K562 (cell line): Measurements from ENCODE around the gene TLN1. TPM values are rescaled to one million over a fixed set of nuclear protein-coding genes. Genes with fewer than 3 reads are reported as not detected.

Source experiments
- ATAC-seq: fragments of 200-7000 bp; cut with Tn5 transposase; 3 replicates; pipeline ENCODE4 v1.9.1; 2020; ENCODE audit warnings: moderate library complexity
- BruUV-seq: library from RNA; stranded (reverse); fragments of 400-500 nt; replicated peaks from 2 replicates; lab custom pipeline; 2021; lab: Mats Ljungman, UMichigan
- CTCF ChIA-PET: fragments of 300-600 bp; formaldehyde crosslinking; extraction: SDS; loops from one replicate; lab custom pipeline; 2021; ENCODE audit warnings: low intra/inter-chr PET ratio; lab: Yijun Ruan, JAX
- POLR2A ChIA-PET: fragments of 300-600, 350-650 bp; sonication (Branson Sonifier 250); formaldehyde crosslinking; extraction: SDS; loops from one replicate; lab custom pipeline; 2021; ENCODE audit warnings: antibody characterized with exemption, inconsistent platforms; lab: Yijun Ruan, JAX
- DNase-seq, 4 experiments: peaks; one replicate each; pipeline versions ENCODE4 v3.0.0 to v3.0.0-alpha.2; 2011 to 2018; ENCODE audit warnings: low spot score in 3 of 4, mixed read lengths in 3 of 4; ENCODE audit errors: extremely low read depth in 1 of 4
- FAIRE-seq: peaks from 2 replicates; lab custom pipeline; 2011; peaks lifted over from hg19 to GRCh38; lab: Jason Lieb, UNC
- H2AFZ ChIP-seq: 2 replicates; pipeline ENCODE4 v1.6.0; 2011; ENCODE audit warnings: low read depth, low read length, control low read depth, inconsistent platforms
- H3K27ac ChIP-seq: fragments of 200-600 bp; 3 replicates; pipeline ENCODE4 v1.8.0; 2011; ENCODE audit warnings: low read depth, mild to moderate bottlenecking, control low read depth, inconsistent platforms, low read length, moderate library complexity, mixed read lengths; ENCODE audit errors: extremely low read depth
- H3K27me3 ChIP-seq, 2 experiments: fragments of 300-600 bp in 1 of 2; 2 replicates in 1 of 2; 3 replicates in 1 of 2; pipeline versions ENCODE4 v1.6.0 to v1.8.0; 2011; ENCODE audit warnings: inconsistent platforms in 2 of 2, low read length in 2 of 2, mild to moderate bottlenecking in 1 of 2, mixed read lengths in 1 of 2, moderate library complexity in 1 of 2; ENCODE audit not compliant: control insufficient read depth in 2 of 2, insufficient read depth in 2 of 2
- H3K36me3 ChIP-seq: fragments of 300-600 bp; 3 replicates; pipeline ENCODE4 v1.8.0; 2011; ENCODE audit warnings: mild to moderate bottlenecking, low read length, inconsistent platforms; ENCODE audit not compliant: control insufficient read depth, insufficient read depth
- H3K4me1 ChIP-seq, 2 experiments: fragments of 200-600 bp in 1 of 2; replicated peaks in 1 of 2; 2 replicates in 1 of 2; 3 replicates in 1 of 2; pipeline versions ENCODE4 v1.5.1 to v1.8.0; 2011; ENCODE audit warnings: inconsistent platforms in 2 of 2, low read length in 2 of 2, mild to moderate bottlenecking in 1 of 2, mixed read lengths in 1 of 2, moderate library complexity in 1 of 2; ENCODE audit not compliant: control insufficient read depth in 2 of 2, insufficient read depth in 2 of 2
- H3K4me2 ChIP-seq: 2 replicates; pipeline ENCODE4 v1.6.1; 2011; ENCODE audit warnings: low read length, control low read depth, inconsistent platforms, mixed read lengths; ENCODE audit not compliant: insufficient read depth
- H3K4me3 ChIP-seq: fragments of 200-600 bp; sonication (generic), shearing (Covaris generic); 2 replicates; pipeline ENCODE4 v1.5.1; 2016; ENCODE audit warnings: control low read depth, inconsistent platforms
- H3K79me2 ChIP-seq: fragments of 200-600 bp; 3 replicates; pipeline ENCODE4 v1.8.0; 2011; ENCODE audit warnings: low read length, inconsistent platforms; ENCODE audit not compliant: control insufficient read depth, insufficient read depth
- H3K9ac ChIP-seq, 2 experiments: 2 replicates each; pipeline versions ENCODE4 v1.6.0 to v1.6.1; 2011; ENCODE audit warnings: low read depth in 2 of 2, low read length in 2 of 2, control low read depth in 1 of 2, inconsistent platforms in 1 of 2, mild to moderate bottlenecking in 1 of 2, mixed read lengths in 1 of 2; ENCODE audit not compliant: insufficient read depth in 1 of 2
- H3K9me1 ChIP-seq: one replicate; pipeline ENCODE4 v1.6.0; 2011; ENCODE audit warnings: inconsistent platforms, mild to moderate bottlenecking, low read length, moderate library complexity; ENCODE audit not compliant: control insufficient read depth, insufficient read depth
- H3K9me3 ChIP-seq: replicated peaks from 2 replicates; pipeline ENCODE4 v1.5.1; 2011; ENCODE audit warnings: low read depth, low read length, inconsistent platforms; ENCODE audit not compliant: control insufficient read depth, insufficient read depth
- H4K20me1 ChIP-seq: replicated peaks from 2 replicates; pipeline ENCODE4 v1.6.1; 2011; ENCODE audit warnings: low read length, inconsistent platforms, mixed read lengths; ENCODE audit not compliant: control insufficient read depth, insufficient read depth
- ARID2 ChIP-seq: fragments of 450-650 bp; IDR thresholded peaks from 2 replicates; pipeline ENCODE4 v1.6.1; 2017; ENCODE audit warnings: antibody characterized with exemption, mild to moderate bottlenecking
- CHAMP1 ChIP-seq: fragments of 450-650 bp; IDR thresholded peaks from 2 replicates; pipeline ENCODE4 v1.6.1; 2016; ENCODE audit warnings: mild to moderate bottlenecking
- CREM ChIP-seq: IDR thresholded peaks from 2 replicates; pipeline ENCODE4 v1.6.1; 2014; ENCODE audit warnings: antibody characterized with exemption, low read depth
- FOXA3 ChIP-seq, 2 experiments: fragments of 450-650 bp in 1 of 2; sonication (generic) in 1 of 2; formaldehyde crosslinking; IDR thresholded peaks in 1 of 2; conservative IDR thresholded peaks in 1 of 2; 2 replicates each; pipeline versions ENCODE4 v1.4.0 to v1.8.0; 2020 to 2022; ENCODE audit warnings: mild to moderate bottlenecking in 2 of 2, missing genetic modification reagents in 1 of 2
- GABPB1 ChIP-seq: sonication (generic); formaldehyde crosslinking; IDR thresholded peaks from 2 replicates; pipeline ENCODE4 v1.8.0; 2022; ENCODE audit warnings: mild to moderate bottlenecking, missing genetic modification reagents
- MAZ ChIP-seq, 2 experiments: fragments of 450-650 bp in 1 of 2; sonication (generic) in 1 of 2; formaldehyde crosslinking; IDR thresholded peaks in 1 of 2; conservative IDR thresholded peaks in 1 of 2; 2 replicates each; pipeline versions ENCODE4 v1.4.0 to v1.5.0; 2020; ENCODE audit warnings: mild to moderate bottlenecking in 1 of 2, missing genetic modification reagents in 1 of 2
- PHF8 ChIP-seq: fragments of 200-600 bp; sonication (generic); IDR thresholded peaks from 2 replicates; pipeline ENCODE4 v1.6.1; 2012; ENCODE audit warnings: mixed run types, mild to moderate bottlenecking, inconsistent platforms, low read length, moderate library complexity, borderline replicate concordance
- POLR2B ChIP-seq: fragments of 450-650 bp; IDR thresholded peaks from 2 replicates; pipeline ENCODE4 v1.6.1; 2018; ENCODE audit warnings: low read depth; ENCODE audit not compliant: partially characterized antibody
- RBFOX2 ChIP-seq: fragments of 200-400 bp; formaldehyde crosslinking; IDR thresholded peaks from 2 replicates; pipeline ENCODE4 v1.6.1; 2017; ENCODE audit warnings: low read depth, mild to moderate bottlenecking, low read length, moderate library complexity
- SMAD2 ChIP-seq: fragments of 150-350 bp; IDR thresholded peaks from 2 replicates; pipeline ENCODE4 v1.6.1; 2014; ENCODE audit warnings: low read depth, mild to moderate bottlenecking, low read length
- SMARCA4 ChIP-seq: fragments of 450-650 bp; IDR thresholded peaks from 2 replicates; pipeline ENCODE4 v1.6.1; 2016
- STAT5B ChIP-seq: fragments of 250-450 bp; sonication (Bioruptor Pico); IDR thresholded peaks from 2 replicates; pipeline ENCODE4 v1.8.0; 2021; ENCODE audit warnings: mild to moderate bottlenecking, inconsistent platforms
- TFAM ChIP-seq: fragments of 250-450 bp; sonication (Bioruptor Pico); conservative IDR thresholded peaks from 2 replicates; pipeline ENCODE4 v1.5.0; 2021; ENCODE audit warnings: mild to moderate bottlenecking, moderate library complexity
- ZBTB7A ChIP-seq: IDR thresholded peaks from 2 replicates; pipeline ENCODE4 v1.6.1; 2011; ENCODE audit warnings: low read depth, mild to moderate bottlenecking, low read length, moderate library complexity, borderline replicate concordance; ENCODE audit not compliant: control insufficient read depth
- ZNF3 ChIP-seq: fragments of 250-450 bp; sonication (Bioruptor Pico); IDR thresholded peaks from 2 replicates; pipeline ENCODE4 v1.5.0; 2021; ENCODE audit warnings: mild to moderate bottlenecking, moderate library complexity
- ZNF398 ChIP-seq: fragments of 250-450 bp; sonication (Bioruptor Pico); IDR thresholded peaks from 2 replicates; pipeline ENCODE4 v1.8.0; 2021; ENCODE audit warnings: moderate library complexity, mild to moderate bottlenecking, inconsistent platforms
- ZNF584 ChIP-seq: fragments of 200-800 bp; sonication (Bioruptor generic); IDR thresholded peaks from 2 replicates; pipeline ENCODE4 v1.6.1; 2016; ENCODE audit warnings: low read depth, mild to moderate bottlenecking, missing genetic modification characterization, missing compliant biosample characterization
- ZNF586 ChIP-seq: fragments of 450-650 bp; formaldehyde crosslinking; conservative IDR thresholded peaks from 2 replicates; pipeline ENCODE4 v1.4.0; 2020; ENCODE audit warnings: mild to moderate bottlenecking, moderate library complexity
- WGBS: fragments of 100-300 bp; shearing (Covaris generic); methylation state at CpG from one replicate; pipeline ENCODE4 v1.1.6; 2016; ENCODE audit warnings: low coverage, mixed read lengths; ENCODE audit not compliant: insufficient coverage; ENCODE audit errors: missing lambda C conversion rate; 5-methylcytosine and 5-hydroxymethylcytosine counted together
- in situ Hi-C: fragments of 300-500 bp; cut with MboI; formaldehyde crosslinking; loops from 4 replicates; pipeline ENCODE4 v1.15.0; 2018; ENCODE audit warnings: inconsistent platforms, mixed read lengths
- intact Hi-C: fragments of 100-400 bp; cut with micrococcal nuclease; formaldehyde crosslinking; loops from 2 replicates; pipeline ENCODE4 v1.14.2; 2022
- polyA plus RNA-seq, 8 experiments: library from polyadenylated mRNA; depleted of rRNA in 4 of 8; stranded (reverse) in 5 of 8; unstranded in 3 of 8; fragments of >200 nt; fragmentation: Nextera tagmentation in 2 of 8; fragmentation: Illumina TruSeq in 1 of 8; extraction: Ambion mirVana in 2 of 8; extraction: Trizol in 1 of 8; gene quantifications; 2 replicates each; pipeline versions ENCODE4 v1.2.1 to v1.2.3, GENCODE V29; 2011 to 2014; ENCODE audit warnings: inconsistent platforms in 1 of 8, missing spikeins in 1 of 8
- total RNA-seq, 7 experiments: library from RNA; depleted of rRNA in 6 of 7; stranded (reverse); fragments of >200 nt in 6 of 7; fragmentation: Illumina TruSeq in 2 of 7; extraction: Trizol in 2 of 7; gene quantifications; 2 replicates each; pipeline versions ENCODE4 v1.2.1 to v1.2.3, GENCODE V29; 2011 to 2021; ENCODE audit warnings: low replicate concordance in 1 of 7

The TLN1 gene
- total and polyA plus RNA-seq, 9 of the 15 experiments (the other 6 are each of a cell fraction or from before 2014, with no cell fraction given) = 3.6 to 240 (median 54.8) TPM

DNA sequence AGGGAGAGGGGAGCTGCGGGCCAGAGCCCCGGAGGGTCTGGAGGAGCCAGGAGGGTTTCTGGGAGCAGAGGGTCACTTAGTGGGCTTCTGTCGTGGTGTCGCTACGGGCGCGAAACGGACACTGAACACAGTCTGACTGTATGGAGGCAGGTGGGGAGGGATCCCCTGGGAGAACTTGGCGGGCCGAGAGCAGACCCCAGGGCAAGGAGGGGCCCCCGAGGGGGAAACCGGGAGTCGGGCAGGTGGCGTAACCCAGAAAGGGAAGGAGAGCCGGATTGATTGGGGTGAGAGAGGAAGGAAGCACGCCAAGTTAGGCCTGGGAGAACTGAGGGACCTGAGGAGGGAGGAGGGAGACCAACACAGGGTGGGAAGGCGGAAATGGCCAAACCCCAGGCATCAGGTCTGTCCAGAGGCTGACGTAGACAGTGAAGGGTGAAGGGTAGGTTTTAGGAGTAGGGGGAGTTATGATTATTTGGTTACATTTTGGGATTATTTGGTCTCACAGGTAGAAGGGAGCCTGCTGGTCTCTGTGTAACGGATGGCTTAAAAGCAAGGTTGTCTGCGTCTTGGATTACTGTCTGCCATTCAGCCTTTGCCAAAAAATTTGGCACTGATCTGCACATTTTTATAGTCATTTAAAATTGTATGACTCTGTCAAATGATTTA lies 25.4 kb upstream of the TLN1 start:
- ATAC-seq (peak; percentile 88), DNase-seq (peak in 3 of 4 experiments; percentile 23 to 68 (median 41)), FAIRE-seq (peak; percentile 73)
- Histone ChIP-seq H4K20me1 (no peaks in the 10 kb centered on the region), H3K9ac (peak overlapping the region; percentile 92 to 98), H3K9me3 (no peaks in the 10 kb centered on the region), H3K27me3 (no peaks in the 10 kb centered on the region), H3K4me3 (peak overlapping the region; percentile 89), H3K4me2 (peak overlapping the region; percentile 86), H3K79me2 (peaks cover 37% of the 10 kb centered on the region), H2AFZ (peak overlapping the region; percentile 91), H3K27ac (peak overlapping the region; percentile 91), H3K9me1 (no peaks in the 10 kb centered on the region), H3K36me3 (peaks cover 11% of the 10 kb centered on the region; the same call in 2 of the 3 replicates), H3K4me1 (peaks cover 4 to 9% of the 10 kb centered on the region in 2 experiments; a peak in 3 of 5 replicates)
- POLR2A ChIA-PET = interaction anchor here (1.1 kb wide), 1 partner anchor 18 kb away, joined by 4 read pairs; no protein-coding TSS in a partner anchor
- no TSS peak for BruUV-seq
- intact Hi-C loops = no loop called here
- 4% methylated on average over 9 of the region's 20 CpGs for WGBS
- in situ Hi-C loops = no loop called here
- CTCF ChIA-PET = no interaction called here
- no peak for TF ChIP-seq ZNF586 (CRISPR knock-in tag)
- TF ChIP-seq POLR2B = peak; percentile 65
- 0 out of 4 replicates have a peak, but pooled peaks of 1 of the 2 experiments have one; percentile 36 for TF ChIP-seq FOXA3 (CRISPR knock-in tag; conservative IDR thresholded peaks at IDR 0.05 in 1 of 2, IDR thresholded peaks at IDR 0.05 in 1 of 2)
- no peak for TF ChIP-seq GABPB1
- no peak for TF ChIP-seq ZNF584 (CRISPR knock-in tag)
- 0 out of 2 replicates have a peak, but pooled peaks have one; percentile 16 for TF ChIP-seq SMARCA4
- 0 out of 2 replicates have a peak, but pooled peaks have one; percentile 13 for TF ChIP-seq CREM
- no peak for TF ChIP-seq SMAD2
- peak; percentile 83 for TF ChIP-seq ZBTB7A
- TF ChIP-seq CHAMP1 = no peak
- TF ChIP-seq ZNF3 (CRISPR knock-in tag) = no peak
- no peak for TF ChIP-seq TFAM (CRISPR knock-in tag)
- TF ChIP-seq RBFOX2 = peak; percentile 76
- TF ChIP-seq PHF8 = peak; percentile 48; the same call in 1 of the 2 replicates
- no peak for TF ChIP-seq ARID2
- TF ChIP-seq STAT5B (CRISPR knock-in tag) = no peak
- TF ChIP-seq MAZ (CRISPR knock-in tag; conservative IDR thresholded peaks at IDR 0.05 in 1 of 2, IDR thresholded peaks at IDR 0.05 in 1 of 2) = peak in 1 of 2 experiments; percentile 1; a peak in 1 of 4 replicates
- no peak for TF ChIP-seq ZNF398 (CRISPR knock-in tag)
